GM19240 (cell line): ENCODE data around the gene NPHP4.

Experiments used
- DNase-seq: peaks from one replicate; pipeline ENCODE4 v3.0.0; 2011; ENCODE audit warnings: low spot score; ENCODE audit not compliant: insufficient read length

NPHP4 gene

DNA sequence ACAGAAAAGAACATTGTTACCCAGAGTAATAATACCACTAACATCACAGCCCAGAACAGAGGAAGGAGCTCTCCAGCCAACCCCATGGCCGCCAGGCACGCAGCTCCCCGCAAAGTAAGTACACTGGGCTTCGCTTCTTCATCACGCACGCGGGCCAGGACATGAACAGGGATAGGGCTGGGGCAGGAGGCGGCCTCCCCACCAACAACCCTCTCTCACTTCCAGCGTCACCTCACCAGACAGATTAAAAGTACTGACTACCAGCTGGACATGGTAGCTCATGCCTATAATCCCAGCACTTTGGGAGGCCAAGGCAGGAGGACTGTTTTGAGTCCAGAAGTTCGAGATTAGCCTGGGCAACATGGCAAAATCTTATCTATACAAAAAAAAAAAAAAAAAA, 78.3 kb downstream of the NPHP4 start:
- DNase-seq, result no peak

DNA sequence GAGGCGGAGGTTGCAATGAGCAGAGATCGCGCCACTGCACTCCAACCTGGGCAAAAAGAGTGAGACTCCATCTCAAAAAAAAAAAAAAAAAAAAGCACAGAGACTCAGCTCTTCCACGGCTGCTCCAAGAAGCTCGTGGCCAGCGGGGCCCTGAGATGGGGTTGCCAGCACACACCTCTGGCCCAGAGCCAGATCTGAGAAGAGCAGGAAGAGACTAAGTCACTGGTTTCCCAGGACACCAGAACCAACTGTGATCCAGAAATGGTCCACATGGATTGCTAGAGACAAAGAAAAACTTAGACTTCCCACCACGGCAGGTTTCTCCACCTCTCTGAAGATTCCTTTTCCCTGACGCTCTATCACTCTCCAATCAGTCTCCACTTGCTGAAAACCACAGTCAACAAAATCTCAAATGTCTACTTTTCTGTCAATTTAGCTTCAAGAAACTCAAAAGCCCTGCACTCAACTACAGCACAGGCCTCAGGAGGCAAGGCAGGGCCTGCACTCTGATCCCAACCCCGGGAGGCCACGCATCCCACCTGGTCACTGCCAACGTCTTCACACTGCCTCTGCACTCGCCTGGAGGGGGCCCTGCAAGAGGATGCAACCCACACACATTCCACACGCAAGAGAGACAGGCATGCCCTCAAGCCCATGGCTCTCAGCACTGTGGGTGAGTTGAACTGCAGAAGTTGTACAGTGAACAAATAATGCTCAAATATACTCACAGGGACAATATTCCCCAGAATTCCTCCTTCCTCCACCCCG, 79.0 kb downstream of the NPHP4 start:
- no peak for DNase-seq

DNA sequence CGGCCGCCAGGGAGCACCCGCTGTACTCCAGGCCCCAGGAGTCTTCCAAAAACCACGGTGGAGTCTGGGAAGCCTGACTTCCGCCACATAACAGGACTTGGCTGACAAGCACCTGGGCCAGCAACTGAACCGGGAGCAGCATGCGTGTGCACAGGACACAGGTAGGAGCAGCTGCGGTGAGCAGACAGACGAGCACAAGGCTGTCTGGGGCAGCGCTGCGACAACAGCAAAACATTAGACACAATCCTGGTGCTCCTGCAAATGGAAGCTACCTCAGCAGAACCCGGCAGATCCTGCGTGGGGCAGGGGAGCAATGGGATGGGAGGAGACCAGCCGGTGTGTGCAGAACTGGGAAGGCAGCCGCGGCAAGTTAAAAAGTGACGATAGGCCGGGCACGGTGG, 80.4 kb downstream of the NPHP4 start:
- DNase-seq, result no peak

DNA sequence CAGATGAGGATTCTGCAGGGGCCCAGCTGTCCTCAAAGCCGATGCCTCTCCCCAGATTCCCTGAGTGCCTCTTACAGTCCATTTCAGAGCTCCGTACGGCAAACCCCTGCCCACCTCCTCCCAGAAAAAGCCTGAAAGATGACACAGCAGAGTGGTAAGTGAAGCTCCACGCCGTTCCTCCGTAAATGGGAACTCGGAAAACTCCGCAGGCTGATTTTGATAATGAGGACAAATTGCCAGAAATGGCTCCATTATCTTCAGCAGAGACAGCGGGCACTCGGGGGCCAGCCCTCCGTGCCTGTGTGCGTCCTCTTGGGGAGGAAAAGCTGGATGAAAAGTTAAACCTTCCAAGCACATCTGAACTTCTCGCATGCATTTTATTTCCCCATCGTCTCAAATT, 81.1 kb downstream of the NPHP4 start:
- no peak for DNase-seq

DNA sequence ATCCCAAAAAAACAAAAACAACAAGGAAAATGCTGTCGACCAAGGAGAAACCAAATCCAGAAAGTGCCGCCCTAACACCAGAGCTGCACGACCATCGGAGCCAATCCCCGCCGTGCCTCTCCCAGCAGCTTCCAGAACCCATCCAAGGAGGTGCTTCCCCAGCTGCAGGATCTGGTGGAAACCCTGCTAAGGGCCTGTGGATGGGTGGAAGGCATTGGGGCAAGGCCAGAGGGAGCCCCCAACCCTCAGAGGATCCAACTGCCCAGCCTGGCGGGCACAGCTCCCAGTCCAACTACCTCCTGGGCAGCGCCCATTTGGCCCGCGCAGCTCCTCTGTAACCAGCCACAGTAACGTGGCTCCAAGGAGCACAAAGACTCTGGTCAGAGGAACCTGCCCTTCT, 81.6 kb downstream of the NPHP4 start:
- DNase-seq, result no peak

DNA sequence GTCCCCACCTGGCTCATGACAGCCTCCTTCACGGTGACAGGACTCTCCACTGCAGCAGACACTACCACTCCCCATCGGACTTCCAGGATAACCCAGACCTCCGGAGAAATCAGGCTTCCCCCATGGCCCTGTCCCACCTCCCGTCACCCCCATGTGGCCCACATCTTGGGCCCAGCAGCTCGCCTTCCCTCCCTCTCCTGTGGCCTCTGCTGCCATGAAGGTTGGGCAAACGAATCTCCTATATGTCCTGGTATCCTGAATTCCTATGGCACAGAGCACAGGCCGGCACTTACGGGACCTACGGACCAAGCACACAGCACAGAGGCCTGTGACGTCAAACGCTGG, 82.0 kb downstream of the NPHP4 start:
- no peak for DNase-seq

DNA sequence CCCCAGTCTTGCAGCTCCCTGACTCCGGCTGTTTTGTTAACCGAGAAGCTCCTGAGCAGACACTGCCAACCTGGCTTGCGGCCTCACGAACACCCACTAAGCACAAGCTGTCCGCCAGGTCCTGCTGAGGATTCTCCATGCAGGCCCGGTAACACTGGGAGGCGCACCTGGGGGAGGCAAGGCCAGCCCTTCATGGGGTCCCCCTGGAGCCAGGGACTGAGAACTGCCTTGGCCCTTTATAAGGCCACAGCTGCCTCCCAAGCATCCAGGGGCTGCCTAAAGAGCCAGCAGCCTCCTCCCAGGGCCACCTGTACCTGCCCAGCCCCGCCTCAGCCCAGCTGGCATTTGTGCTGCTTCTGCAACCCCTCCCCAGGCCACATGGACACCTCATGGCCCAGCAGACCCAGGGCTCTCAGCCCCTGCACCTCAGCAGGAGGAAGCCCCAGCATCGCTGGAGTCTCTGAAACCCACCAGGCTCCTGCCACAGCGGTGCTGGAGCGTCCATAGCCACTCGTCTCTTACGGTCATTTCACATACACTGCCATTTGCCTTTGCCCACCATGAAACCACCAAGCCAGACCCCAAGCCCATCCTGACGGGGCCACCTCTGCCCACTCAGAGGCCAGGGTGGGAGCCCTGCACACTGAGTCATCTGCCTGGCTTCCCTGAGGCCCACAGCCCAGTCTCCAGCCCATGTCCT, 82.5 kb downstream of the NPHP4 start:
- no peak for DNase-seq

DNA sequence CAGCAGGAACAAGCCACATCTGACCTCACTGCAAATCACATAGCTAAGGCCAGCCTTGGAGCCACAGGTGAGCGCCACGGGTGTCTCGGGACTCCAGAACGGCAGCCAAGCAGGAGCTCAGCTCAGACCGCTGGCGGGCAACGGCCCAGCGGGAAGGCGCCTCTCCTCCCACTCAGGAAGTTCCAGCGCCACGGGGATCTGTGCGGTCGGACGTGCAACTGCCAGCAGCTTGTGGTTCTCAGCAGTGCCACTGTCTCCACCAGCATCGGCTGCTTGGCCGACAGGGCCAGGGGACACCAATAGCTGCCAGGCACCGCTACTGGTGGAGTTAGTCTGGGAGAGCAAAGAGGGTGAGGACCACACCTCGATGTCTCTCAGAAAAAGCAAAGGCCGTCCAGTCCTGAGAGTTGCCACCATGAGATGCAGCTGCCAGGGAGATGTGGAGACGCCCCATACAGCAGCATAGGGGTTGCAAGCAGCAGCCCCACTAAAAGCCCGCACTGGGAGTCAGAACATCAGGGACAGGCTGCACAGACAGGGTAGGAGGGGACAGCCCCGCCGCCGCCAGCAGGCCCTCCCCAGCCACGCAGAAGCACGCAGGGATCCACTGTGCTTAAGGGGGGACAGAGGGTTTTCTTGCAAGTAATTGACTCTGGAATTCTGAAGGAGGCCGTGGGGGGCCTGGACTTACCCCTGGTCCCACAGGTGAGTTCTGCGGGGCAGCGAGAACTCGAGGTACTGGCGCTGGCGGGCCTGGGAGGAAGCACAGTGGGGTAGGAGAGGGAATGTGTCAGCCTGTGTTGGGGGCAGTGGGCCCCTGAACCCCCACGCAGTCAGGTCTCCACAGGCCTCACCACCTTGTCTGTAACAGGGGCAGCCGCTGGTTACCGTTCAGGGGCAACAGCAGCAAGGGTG, 83.5 kb downstream of the NPHP4 start:
- no peak for DNase-seq

DNA sequence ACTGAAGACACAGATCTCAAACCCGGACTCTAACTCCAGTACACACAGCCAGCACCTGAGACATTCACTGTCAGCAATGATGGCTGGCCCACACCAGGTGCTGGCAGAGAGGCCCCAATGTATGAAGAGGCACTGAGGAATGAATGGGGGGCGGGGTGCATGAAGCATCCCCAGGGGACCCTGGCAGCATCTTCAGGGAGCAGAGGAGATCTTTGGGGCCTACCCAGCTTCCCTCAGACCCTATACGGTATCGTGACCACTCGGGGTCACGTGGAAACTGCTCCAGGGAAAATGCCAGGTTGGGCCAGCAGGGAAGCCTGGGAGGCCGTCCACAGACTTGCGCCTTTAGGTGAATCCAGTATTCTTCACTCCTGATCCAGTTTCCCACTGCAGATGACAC, 84.3 kb downstream of the NPHP4 start:
- no peak for DNase-seq

DNA sequence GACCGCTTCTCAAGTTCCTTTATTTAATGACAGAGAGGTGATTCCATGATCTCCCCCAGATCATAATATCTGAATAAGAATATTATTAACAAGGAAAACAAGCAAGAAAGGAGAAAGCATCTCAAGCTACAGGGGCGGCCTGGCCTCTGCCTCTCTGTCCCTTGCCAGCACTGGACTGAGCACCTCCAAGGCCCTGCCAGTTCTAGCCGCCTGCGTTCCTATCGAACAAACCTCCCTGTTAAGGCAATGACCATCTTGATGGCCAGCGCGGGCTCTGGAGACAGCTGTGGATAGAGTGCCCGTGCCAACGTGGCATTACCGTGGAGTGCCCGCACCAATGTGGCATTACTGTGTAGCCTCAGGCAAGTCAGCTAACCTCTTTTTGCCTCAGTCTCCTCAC, 84.8 kb downstream of the NPHP4 start:
- no peak for DNase-seq

DNA sequence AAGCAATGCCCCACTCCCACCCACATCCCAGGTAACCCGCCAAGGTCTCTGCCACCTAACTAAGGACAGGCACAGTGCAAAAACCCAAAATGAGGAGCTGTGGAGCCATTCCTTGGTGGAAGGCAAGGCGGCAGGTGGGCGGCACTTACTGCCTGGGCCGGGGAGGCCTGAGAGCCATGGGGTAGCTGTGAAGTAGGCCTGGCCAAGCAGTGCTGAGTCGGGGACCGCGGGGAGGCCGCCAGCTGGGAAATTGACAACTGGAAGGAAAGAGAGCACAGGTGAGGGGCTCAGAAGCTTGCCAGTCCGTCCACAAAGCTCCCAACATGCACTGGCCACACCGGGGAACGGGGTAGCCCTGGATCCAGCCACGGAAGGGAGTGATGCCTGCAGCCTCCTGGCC, 85.3 kb downstream of the NPHP4 start:
- no peak for DNase-seq

DNA sequence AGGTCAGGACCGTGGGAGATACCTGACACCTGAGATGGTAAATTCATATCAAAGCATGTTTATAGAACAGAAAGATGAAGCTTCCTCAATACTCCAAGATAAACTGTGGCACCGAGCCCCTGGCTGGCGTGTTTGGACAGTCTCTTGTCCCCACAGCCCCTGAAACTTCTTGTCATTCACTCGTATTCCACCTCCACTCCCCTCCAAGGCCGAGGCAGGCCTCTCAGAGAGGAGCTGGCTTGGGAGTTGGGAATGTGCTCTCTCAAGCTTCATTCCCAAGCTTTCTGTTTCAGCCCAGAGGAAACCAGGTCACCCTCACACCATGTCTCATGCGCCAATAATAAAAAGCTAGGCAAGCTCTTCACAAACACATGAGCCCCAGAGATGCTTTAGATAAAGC, 86.1 kb downstream of the NPHP4 start:
- DNase-seq, result no peak

DNA sequence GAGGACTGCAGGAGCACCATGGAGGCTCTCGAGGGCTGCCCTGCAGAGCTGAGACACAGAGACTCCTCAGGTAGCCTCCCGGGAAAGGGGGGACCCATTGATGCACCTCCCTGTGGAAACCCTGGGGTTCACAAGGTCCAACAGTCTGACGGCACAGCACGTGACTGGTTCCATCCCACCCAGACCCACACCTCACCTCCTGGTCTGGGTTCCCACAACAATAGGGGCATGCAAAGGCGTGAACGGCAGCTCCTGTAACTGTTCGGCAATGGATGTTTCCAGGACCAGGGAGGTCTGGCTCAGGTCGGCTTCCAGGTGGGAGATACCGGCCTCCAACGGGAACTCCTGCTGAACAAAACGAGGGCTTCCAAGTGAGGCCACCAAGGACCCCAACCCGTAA, 86.8 kb downstream of the NPHP4 start:
- no peak for DNase-seq

DNA sequence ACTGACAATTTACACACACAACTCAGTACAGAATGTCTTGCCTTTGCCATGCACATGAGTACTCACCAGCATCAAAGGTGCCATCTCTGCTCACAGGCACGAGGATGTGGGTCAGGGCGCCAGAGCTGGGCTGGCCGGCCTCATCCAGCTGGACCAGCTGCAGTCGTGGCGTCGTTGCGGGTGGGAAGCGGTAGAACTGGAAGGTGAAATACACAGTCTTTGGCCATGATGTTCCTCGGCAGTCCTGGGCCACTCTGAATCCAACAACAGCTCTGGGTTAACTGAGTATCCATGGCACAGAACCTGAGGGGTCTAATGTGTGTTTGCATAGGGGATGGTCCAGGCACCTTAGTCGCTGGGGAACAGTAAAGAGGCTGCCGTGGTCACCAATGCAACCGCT, 87.7 kb downstream of the NPHP4 start:
- DNase-seq, result no peak

DNA sequence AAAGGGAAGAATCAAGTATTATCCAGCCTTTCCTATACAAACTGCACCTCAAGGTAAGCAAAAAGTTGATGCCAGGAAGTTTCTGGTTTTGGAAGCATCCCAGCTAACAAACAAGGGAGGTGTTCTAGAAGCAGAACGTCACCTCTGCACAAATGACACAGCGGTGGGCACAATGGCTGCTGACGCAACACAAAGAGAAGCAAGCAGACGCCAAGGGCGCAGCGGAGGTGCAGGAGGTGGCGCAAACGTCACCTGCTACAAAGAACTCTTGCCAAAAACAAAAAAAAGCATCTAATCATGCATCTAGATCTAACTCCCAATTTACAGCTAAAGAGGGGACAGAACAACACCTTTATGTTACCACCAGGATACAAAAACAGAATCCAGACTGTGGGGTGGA, 88.5 kb downstream of the NPHP4 start:
- no peak for DNase-seq

DNA sequence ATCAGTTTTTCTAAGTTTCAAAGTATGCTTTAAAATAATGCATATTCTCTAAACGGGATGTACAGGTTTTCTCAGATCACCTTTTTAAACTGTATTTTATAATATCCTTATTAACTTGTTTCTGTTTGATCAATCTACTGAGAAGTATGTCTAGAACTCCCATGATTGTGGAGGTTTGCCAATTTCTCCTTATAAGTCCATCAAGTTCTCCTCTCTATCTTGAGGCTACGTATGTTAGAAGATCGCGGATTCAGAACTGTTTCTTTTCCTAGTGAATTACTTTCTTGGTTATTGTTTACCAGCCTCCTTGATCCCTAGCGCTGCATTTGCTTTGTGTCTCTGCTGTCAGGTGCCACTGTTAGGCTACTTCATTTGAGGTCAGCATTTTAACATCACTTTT, 89.2 kb downstream of the NPHP4 start:
- DNase-seq, result no peak

DNA sequence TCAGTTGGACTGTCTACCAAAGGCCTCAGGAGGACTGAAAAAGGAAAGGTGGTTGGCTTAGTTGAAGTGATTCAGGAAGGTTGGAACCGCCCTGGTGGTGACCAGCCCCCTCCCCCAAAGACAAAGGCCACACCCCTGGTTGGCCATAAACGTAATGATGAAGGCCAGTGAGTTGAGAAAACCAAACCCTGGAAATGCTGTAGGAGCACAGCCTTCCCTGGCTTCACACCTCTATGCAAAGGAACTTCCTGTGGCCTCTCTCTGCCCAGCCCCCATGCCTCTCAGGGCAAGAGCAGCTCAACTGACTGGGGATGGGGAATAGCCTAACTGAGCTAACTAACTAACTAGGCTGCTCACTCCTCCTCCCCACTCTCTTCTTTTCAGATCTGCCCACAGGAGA, 90.4 kb downstream of the NPHP4 start:
- DNase-seq, result no peak

DNA sequence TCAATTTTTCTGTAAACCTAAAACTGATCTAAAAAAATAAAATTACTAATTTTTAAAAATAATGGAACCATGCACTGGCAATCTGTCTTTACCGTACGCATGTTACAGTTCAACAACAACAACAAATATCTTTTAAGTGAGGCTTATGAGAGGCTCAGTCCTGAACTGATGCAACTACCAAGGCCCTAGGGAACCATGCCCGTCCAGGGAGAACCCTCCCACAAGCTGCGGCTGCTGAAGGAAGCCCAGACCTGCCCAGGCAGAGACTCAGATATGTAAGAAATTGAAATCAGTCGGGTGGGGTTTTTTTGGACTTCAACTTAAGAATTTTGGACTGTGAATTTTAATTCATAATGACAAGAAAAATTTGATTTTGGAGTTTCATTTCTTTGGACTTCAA, 91.1 kb downstream of the NPHP4 start:
- no peak for DNase-seq

DNA sequence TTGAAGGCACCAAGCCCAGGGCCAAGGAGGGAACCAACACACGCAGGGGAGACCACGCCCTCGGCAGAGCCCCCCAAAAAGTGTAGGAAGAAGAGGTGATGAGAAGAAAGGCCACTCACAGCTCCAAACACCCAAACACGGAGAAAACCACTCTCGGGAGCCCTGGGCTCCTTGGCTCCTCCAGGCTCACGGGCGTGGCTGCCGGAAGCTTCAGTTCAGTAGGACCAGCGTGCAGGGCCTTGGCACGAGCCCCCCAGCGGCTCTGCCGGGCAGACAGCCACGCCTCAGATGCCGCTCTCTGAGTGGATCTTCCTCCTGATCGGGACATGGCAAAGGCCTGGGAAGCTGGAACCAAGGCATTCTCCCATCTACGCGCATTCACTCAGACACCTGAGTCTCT, 94.0 kb downstream of the NPHP4 start:
- no peak for DNase-seq

DNA sequence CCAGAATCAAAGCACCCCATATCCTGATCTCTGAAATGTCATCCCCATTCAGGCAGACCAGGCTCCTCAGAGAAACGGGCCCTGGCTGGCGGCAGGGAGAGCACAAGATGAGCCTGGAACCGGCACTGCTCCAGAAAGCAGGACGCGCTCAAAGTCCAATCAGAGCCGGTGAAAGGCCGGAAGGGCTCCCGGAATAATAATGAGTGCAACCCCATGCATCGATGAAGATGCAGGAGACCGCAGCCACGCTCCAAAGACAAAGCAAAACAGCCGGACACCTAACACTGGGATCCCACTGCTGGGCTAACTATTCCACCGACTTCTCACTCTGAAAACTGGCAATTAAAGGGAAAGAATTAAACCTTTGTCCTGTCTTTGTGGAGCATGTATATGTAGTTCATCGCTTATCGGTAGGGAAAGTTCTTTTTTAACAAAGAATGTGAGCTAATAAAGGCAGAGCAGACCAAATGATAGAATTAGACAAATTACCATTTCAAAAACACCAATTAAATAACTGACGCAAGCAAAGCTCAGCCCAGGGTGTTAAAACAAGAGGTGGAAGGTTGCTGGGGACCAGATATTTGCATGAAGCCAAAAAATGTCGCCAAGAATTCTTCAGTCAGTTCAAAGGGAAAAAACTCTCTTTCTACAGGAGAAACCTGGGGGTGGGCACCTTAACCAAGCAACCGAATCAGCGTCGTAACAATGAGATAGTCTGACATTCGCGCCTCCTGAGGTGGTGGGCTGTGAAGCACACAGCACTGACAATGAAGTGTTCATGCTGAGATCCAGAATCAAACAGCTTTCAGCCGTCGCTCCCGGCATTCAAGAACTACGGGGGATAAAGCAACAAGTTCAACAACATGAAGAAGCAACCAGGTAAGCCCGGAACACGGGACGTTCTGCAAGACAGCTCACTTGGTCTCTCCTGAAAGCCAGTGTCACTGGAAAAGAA, 95.2 kb downstream of the NPHP4 start:
- DNase-seq, result no peak
